H9 (cell line): ENCODE results near the gene STK10. TPM values are rescaled to one million over a fixed set of nuclear protein-coding genes. Genes with fewer than 3 reads are reported as not detected.

Source experiments
- DNase-seq: peaks from one replicate; pipeline ENCODE4 v3.0.0-alpha.2; 2017
- H2AFZ ChIP-seq: one replicate; pipeline ENCODE4 v1.6.1; 2013; ENCODE audit warnings: mild to moderate bottlenecking, low read length, control low read depth, moderate library complexity
- H2AK5ac ChIP-seq: 2 replicates; pipeline ENCODE4 v1.6.1; 2013; ENCODE audit warnings: low read length, control low read depth, mixed read lengths; ENCODE audit not compliant: insufficient read length
- H2BK120ac ChIP-seq: one replicate; pipeline ENCODE4 v1.6.1; 2013; ENCODE audit warnings: low read depth, mild to moderate bottlenecking, low read length, control low read depth, inconsistent platforms; ENCODE audit not compliant: poor library complexity, severe bottlenecking
- H2BK12ac ChIP-seq: 2 replicates; pipeline ENCODE4 v1.6.1; 2013; ENCODE audit warnings: low read length, control low read depth, mixed read lengths, low read depth; ENCODE audit not compliant: insufficient read length
- H2BK15ac ChIP-seq: 2 replicates; pipeline ENCODE4 v1.6.1; 2013; ENCODE audit warnings: low read depth, low read length, control low read depth
- H2BK20ac ChIP-seq: one replicate; pipeline ENCODE4 v1.6.1; 2013; ENCODE audit warnings: low read depth, mild to moderate bottlenecking, low read length, control low read depth, inconsistent platforms; ENCODE audit not compliant: poor library complexity, severe bottlenecking
- H2BK5ac ChIP-seq: 2 replicates; pipeline ENCODE4 v1.6.1; 2013; ENCODE audit warnings: low read length, control low read depth, mixed read lengths; ENCODE audit not compliant: insufficient read length
- H3K14ac ChIP-seq: 2 replicates; pipeline ENCODE4 v1.6.1; 2013; ENCODE audit warnings: low read length, control low read depth; ENCODE audit not compliant: insufficient read depth
- H3K18ac ChIP-seq: 2 replicates; pipeline ENCODE4 v1.6.1; 2013; ENCODE audit warnings: low read depth, mild to moderate bottlenecking, mixed read lengths, low read length, control low read depth; ENCODE audit not compliant: insufficient read length
- H3K23ac ChIP-seq: 2 replicates; pipeline ENCODE4 v1.6.1; 2013; ENCODE audit warnings: low read length, control low read depth, mixed read lengths, low read depth; ENCODE audit not compliant: insufficient read length
- H3K23me2 ChIP-seq: 2 replicates; pipeline ENCODE4 v1.6.1; 2013; ENCODE audit warnings: low read depth, mild to moderate bottlenecking, mixed read lengths, low read length, control low read depth; ENCODE audit not compliant: insufficient read length, poor library complexity, severe bottlenecking
- H3K27ac ChIP-seq: 2 replicates; pipeline ENCODE4 v1.5.1; 2013; ENCODE audit warnings: low read length, control low read depth, mixed read lengths, low read depth; ENCODE audit not compliant: insufficient read length
- H3K27me3 ChIP-seq: 2 replicates; pipeline ENCODE4 v1.6.1; 2013; ENCODE audit warnings: low read length, control low read depth, inconsistent platforms; ENCODE audit not compliant: insufficient read depth
- H3K4ac ChIP-seq: 2 replicates; pipeline ENCODE4 v1.6.1; 2013; ENCODE audit warnings: low read depth, mild to moderate bottlenecking, control low read depth, inconsistent platforms, low read length, moderate library complexity
- H3K4me1 ChIP-seq: 2 replicates; pipeline ENCODE4 v1.6.1; 2013; ENCODE audit warnings: low read length, control low read depth, inconsistent platforms; ENCODE audit not compliant: insufficient read depth
- H3K4me2 ChIP-seq: 2 replicates; pipeline ENCODE4 v1.6.1; 2013; ENCODE audit warnings: low read length, control low read depth, mixed read lengths; ENCODE audit not compliant: insufficient read length, insufficient read depth
- H3K56ac ChIP-seq: 2 replicates; pipeline ENCODE4 v1.6.1; 2013; ENCODE audit warnings: low read depth, mild to moderate bottlenecking, mixed read lengths, low read length, control low read depth; ENCODE audit not compliant: insufficient read length
- H3K79me1 ChIP-seq: 2 replicates; pipeline ENCODE4 v1.6.1; 2013; ENCODE audit warnings: low read depth, mild to moderate bottlenecking, moderate library complexity, low read length, control low read depth, inconsistent platforms; ENCODE audit not compliant: insufficient read depth, poor library complexity, severe bottlenecking
- H3K79me2 ChIP-seq: 2 replicates; pipeline ENCODE4 v1.6.1; 2013; ENCODE audit warnings: low read length, control low read depth, inconsistent platforms; ENCODE audit not compliant: insufficient read depth
- H3K9ac ChIP-seq: 2 replicates; pipeline ENCODE4 v1.6.1; 2013; ENCODE audit warnings: low read length, control low read depth, mixed read lengths; ENCODE audit not compliant: insufficient read length; ENCODE audit errors: extremely low read depth
- H3K9me3 ChIP-seq: one replicate; pipeline ENCODE4 v1.6.1; 2013; ENCODE audit warnings: low read depth, low read length, inconsistent platforms; ENCODE audit not compliant: control insufficient read depth
- H3T11ph ChIP-seq: one replicate; pipeline ENCODE4 v1.6.1; 2013; ENCODE audit warnings: mild to moderate bottlenecking, low read length, control low read depth, inconsistent platforms
- H4K20me1 ChIP-seq: one replicate; pipeline ENCODE4 v1.6.1; 2013; ENCODE audit not compliant: control insufficient read depth, insufficient read length, insufficient read depth
- H4K5ac ChIP-seq: 2 replicates; pipeline ENCODE4 v1.6.1; 2013; ENCODE audit warnings: low read depth, mild to moderate bottlenecking, mixed read lengths, low read length, control low read depth; ENCODE audit not compliant: insufficient read length
- H4K8ac ChIP-seq: replicated peaks from 2 replicates; pipeline ENCODE4 v1.6.1; 2013; ENCODE audit warnings: low read length, control low read depth, mixed read lengths, low read depth; ENCODE audit not compliant: insufficient read length
- H4K91ac ChIP-seq: 2 replicates; pipeline ENCODE4 v1.6.1; 2013; ENCODE audit warnings: low read depth, mild to moderate bottlenecking, moderate library complexity, mixed read lengths, low read length, control low read depth; ENCODE audit not compliant: insufficient read length
- H3K27ac Mint-ChIP-seq, 3 experiments: 2 replicates in 2 of 3; 3 replicates in 1 of 3; pipeline ENCODE4 v1.8.0; 2020 to 2021; ENCODE audit warnings: mixed read lengths in 3 of 3, mild to moderate bottlenecking in 1 of 3, moderate library complexity in 1 of 3
- H3K27me3 Mint-ChIP-seq: 2 replicates; pipeline ENCODE4 v1.8.0; 2021; ENCODE audit warnings: low read depth, mild to moderate bottlenecking, moderate library complexity, mixed read lengths
- H3K36me3 Mint-ChIP-seq, 3 experiments: 2 replicates in 2 of 3; 3 replicates in 1 of 3; pipeline ENCODE4 v1.8.0; 2020 to 2021; ENCODE audit warnings: low read depth in 3 of 3, mixed read lengths in 3 of 3; ENCODE audit not compliant: insufficient read depth in 1 of 3
- H3K4me1 Mint-ChIP-seq, 2 experiments: 2 replicates each; pipeline ENCODE4 v1.8.0; 2020; ENCODE audit warnings: mixed read lengths in 2 of 2
- H3K4me3 Mint-ChIP-seq, 2 experiments: 2 replicates in 1 of 2; 3 replicates in 1 of 2; pipeline ENCODE4 v1.8.0; 2020 to 2021; ENCODE audit warnings: mild to moderate bottlenecking in 2 of 2, mixed read lengths in 2 of 2, moderate library complexity in 1 of 2
- H3K9me3 Mint-ChIP-seq, 2 experiments: 2 replicates in 1 of 2; 3 replicates in 1 of 2; pipeline ENCODE4 v1.8.0; 2020; ENCODE audit warnings: mild to moderate bottlenecking in 2 of 2, mixed read lengths in 2 of 2, moderate library complexity in 1 of 2
- CTCF ChIP-seq: fragments of 200-600 bp; sonication (generic); conservative IDR thresholded peaks from 3 replicates; pipeline ENCODE4 v1.8.0; 2021; ENCODE audit warnings: antibody characterized with exemption, mild to moderate bottlenecking
- WGBS: extraction: QIAGEN DNeasy Blood & Tissue Kit; methylation state at CpG from one replicate; pipeline ENCODE4 v1.1.7; 2013; ENCODE audit warnings: missing lambda C conversion rate, low lambda C conversion rate, mixed read lengths; ENCODE audit not compliant: insufficient read length; ENCODE audit errors: extremely low coverage; 5-methylcytosine and 5-hydroxymethylcytosine counted together
- total RNA-seq: library from RNA; stranded (reverse); gene quantifications from 2 replicates; pipeline ENCODE4 v1.2.1, GENCODE V29; 2021

STK10 gene
- total RNA-seq, 1 experiment from 2014 or later = 14.6 TPM

GRCh38 chr5:172162323-172162986 is 25.6 kb downstream of the STK10 start:
- H4K20me1 ChIP-seq = no peaks in the 10 kb centered on the region
- H3K27ac Mint-ChIP-seq = peak overlapping the region in 1 of 3 experiments; percentile 31; a peak in 1 of 7 replicates

More at GRCh38 chr5:172162323-172162986, 25.6 kb downstream of the STK10 start:
- no peak for DNase-seq
- Histone ChIP-seq H3K9me3 (no peaks in the 10 kb centered on the region), H3K14ac (no peak overlapping the region; the same call in 1 of the 2 replicates), H3K4me1 (no peaks in the 10 kb centered on the region), H2AK5ac (no peak overlapping the region), H2AFZ (no peak overlapping the region), H2BK5ac (no peak overlapping the region), H4K5ac (no peak overlapping the region), H2BK120ac (no peak overlapping the region), H3T11ph (no peak overlapping the region), H3K27me3 (no peaks in the 10 kb centered on the region), H3K79me2 (no peaks in the 10 kb centered on the region), H3K56ac (no peak overlapping the region), H3K23me2 (no peaks in the 10 kb centered on the region), H3K23ac (no peak overlapping the region), H4K91ac (no peak overlapping the region), H3K18ac (no peak overlapping the region), H4K8ac (no peak overlapping the region), H2BK12ac (no peak overlapping the region), H3K9ac (no peak overlapping the region), H3K27ac (no peak overlapping the region), H3K4me2 (no peak overlapping the region), H2BK15ac (no peak overlapping the region), H2BK20ac (no peak overlapping the region), H3K4ac (no peak overlapping the region), H3K79me1 (peaks cover 2% of the 10 kb centered on the region)
- no CpG with 5 or more reads among the region's 5 CpGs for WGBS
- H3K36me3 Mint-ChIP-seq = no peaks in the 10 kb centered on the region; a peak in 1 of 7 replicates
- TF ChIP-seq CTCF = peak; percentile 19; the same call in 1 of the 3 replicates
- H3K4me3 Mint-ChIP-seq = no peak overlapping the region
- H3K27me3 Mint-ChIP-seq = no peaks in the 10 kb centered on the region
- peaks cover 0 to 8% of the 10 kb centered on the region in 2 experiments; a peak in 2 of 4 replicates for H3K4me1 Mint-ChIP-seq
- no peaks in the 10 kb centered on the region; a peak in 1 of 5 replicates for H3K9me3 Mint-ChIP-seq
